Neural cell (in vitro differentiated cells): ENCODE data around the gene FLT3. TPM values are rescaled to one million over a fixed set of nuclear protein-coding genes. Genes with fewer than 3 reads are reported as not detected.

ENCODE experiments used
- H2AFZ ChIP-seq: fragments of 200-600, 300-800 bp; sonication (generic), shearing (Covaris generic); 2 replicates; pipeline ENCODE4 v1.6.0; 2014; ENCODE audit warnings: low read depth, mild to moderate bottlenecking, antibody characterized with exemption, low read length, moderate library complexity
- H3F3A ChIP-seq: fragments of 200-600 bp; shearing (Covaris generic); 2 replicates; pipeline ENCODE4 v1.6.1; 2016; ENCODE audit warnings: mild to moderate bottlenecking, moderate library complexity, mixed read lengths, antibody characterized with exemption, low read length; ENCODE audit not compliant: insufficient read depth, poor library complexity, severe bottlenecking
- H3K27ac ChIP-seq: fragments of 200-600, 300-800 bp; sonication (generic), shearing (Covaris generic); 2 replicates; pipeline ENCODE4 v1.5.1; 2014; ENCODE audit warnings: mild to moderate bottlenecking, low read length, moderate library complexity
- H3K27me3 ChIP-seq: fragments of 300-800, 200-600 bp; sonication (generic), shearing (Covaris generic); 2 replicates; pipeline ENCODE4 v1.6.0; 2014; ENCODE audit warnings: mild to moderate bottlenecking, low read depth, low read length, moderate library complexity; ENCODE audit not compliant: insufficient read depth
- H3K36me3 ChIP-seq: fragments of 300-800, 200-600 bp; sonication (generic), shearing (Covaris generic); 2 replicates; pipeline ENCODE4 v1.5.1; 2014; ENCODE audit warnings: mild to moderate bottlenecking, antibody characterized with exemption, low read length, moderate library complexity; ENCODE audit not compliant: insufficient read depth
- H3K4me2 ChIP-seq: fragments of 300-800, 200-600 bp; sonication (generic), shearing (Covaris generic); 2 replicates; pipeline ENCODE4 v1.6.0; 2014; ENCODE audit warnings: mild to moderate bottlenecking, low read length
- H3K4me3 ChIP-seq: fragments of 300-800, 200-600 bp; sonication (generic), shearing (Covaris generic); 2 replicates; pipeline ENCODE4 v1.5.1; 2014; ENCODE audit warnings: mild to moderate bottlenecking, low read length, moderate library complexity
- H3K79me2 ChIP-seq: fragments of 200-600 bp; shearing (Covaris generic); replicated peaks from 2 replicates; pipeline ENCODE4 v1.6.0; 2014; ENCODE audit warnings: mild to moderate bottlenecking, low read length, moderate library complexity; ENCODE audit not compliant: insufficient read depth
- H3K9ac ChIP-seq: fragments of 300-800, 200-600 bp; sonication (generic), shearing (Covaris generic); 2 replicates; pipeline ENCODE4 v1.6.1; 2016; ENCODE audit warnings: mild to moderate bottlenecking, low read length, mixed read lengths
- H3K9me2 ChIP-seq: fragments of 200-600 bp; shearing (Covaris generic); 2 replicates; pipeline ENCODE4 v1.6.1; 2016; ENCODE audit warnings: mild to moderate bottlenecking, low read length, mixed read lengths; ENCODE audit not compliant: insufficient read depth
- H3K9me3 ChIP-seq: fragments of 200-600, 300-800 bp; sonication (generic), shearing (Covaris generic); 2 replicates; pipeline ENCODE4 v1.6.1; 2016; ENCODE audit warnings: mild to moderate bottlenecking, mixed run types, low read length, moderate library complexity, mixed read lengths
- H4K20me1 ChIP-seq: fragments of 200-600 bp; shearing (Covaris generic); 2 replicates; pipeline ENCODE4 v1.6.1; 2016; ENCODE audit warnings: mild to moderate bottlenecking, mixed run types; ENCODE audit not compliant: insufficient read depth
- CTCF ChIP-seq: fragments of 450-650 bp; IDR thresholded peaks from 2 replicates; pipeline ENCODE4 v1.5.1; 2014; ENCODE audit warnings: antibody characterized with exemption, mild to moderate bottlenecking, moderate library complexity; ENCODE audit not compliant: poor library complexity, severe bottlenecking
- EP300 ChIP-seq: fragments of 450-650 bp; conservative IDR thresholded peaks from 2 replicates; pipeline ENCODE4 v1.6.1; 2014; ENCODE audit warnings: antibody characterized with exemption, mild to moderate bottlenecking, moderate library complexity; ENCODE audit not compliant: poor library complexity, severe bottlenecking
- EZH2 ChIP-seq: fragments of 200-600, 300-800 bp; shearing (Covaris generic), sonication (generic); IDR thresholded peaks from 2 replicates; pipeline ENCODE4 v1.6.1; 2014; ENCODE audit warnings: antibody characterized with exemption, low read length, borderline replicate concordance, mild to moderate bottlenecking; ENCODE audit not compliant: insufficient read depth, poor library complexity, severe bottlenecking
- MXI1 ChIP-seq: fragments of 450-650 bp; conservative IDR thresholded peaks from 2 replicates; pipeline ENCODE4 v1.6.1; 2014; ENCODE audit warnings: antibody characterized with exemption, mild to moderate bottlenecking; ENCODE audit not compliant: poor library complexity, severe bottlenecking
- POLR2AphosphoS5 ChIP-seq: IDR thresholded peaks from 2 replicates; pipeline ENCODE4 v1.6.1; 2012
- RAD21 ChIP-seq: fragments of 450-650 bp; conservative IDR thresholded peaks from 2 replicates; pipeline ENCODE4 v1.6.1; 2014; ENCODE audit warnings: antibody characterized with exemption, mild to moderate bottlenecking, moderate library complexity
- REST ChIP-seq: IDR thresholded peaks from 2 replicates; pipeline ENCODE4 v1.6.1; 2012; ENCODE audit warnings: borderline replicate concordance
- SMC3 ChIP-seq: fragments of 450-650 bp; conservative IDR thresholded peaks from 2 replicates; pipeline ENCODE4 v1.6.1; 2014; ENCODE audit warnings: antibody characterized with exemption, mild to moderate bottlenecking, moderate library complexity; ENCODE audit not compliant: poor library complexity
- TAF1 ChIP-seq: IDR thresholded peaks from 2 replicates; pipeline ENCODE4 v1.6.1; 2012; ENCODE audit warnings: low read depth
- polyA plus RNA-seq: library from polyadenylated mRNA; depleted of rRNA; stranded (reverse); fragments of >200 nt; gene quantifications from 2 replicates; pipeline ENCODE4 v1.2.3, GENCODE V29; 2014

The FLT3 gene
- polyA plus RNA-seq, 1 donor from 2014 or later = 0.41 TPM

- Histone ChIP-seq H2AFZ (no peak overlapping the region), H3K9me3 (no peaks in the 10 kb centered on the region), H3K4me2 (no peak overlapping the region), H3K79me2 (no peaks in the 10 kb centered on the region), H4K20me1 (no peaks in the 10 kb centered on the region), H3K36me3 (no peaks in the 10 kb centered on the region), H3K9ac (no peak overlapping the region), H3F3A (no peaks in the 10 kb centered on the region), H3K9me2 (no peaks in the 10 kb centered on the region), H3K27me3 (peaks cover 100% of the 10 kb centered on the region), H3K4me3 (no peak overlapping the region), H3K27ac (no peak overlapping the region)
- no peak for TF ChIP-seq TAF1
- peak; percentile 92 for TF ChIP-seq EZH2
Measured at GRCh38 chr13:27965740-27966640, 134.4 kb downstream of the FLT3 start.

GRCh38 chr13:27965343-27965739 lies 135.0 kb downstream of the FLT3 start:
- Histone ChIP-seq H3K4me3 (no peak overlapping the region), H3K36me3 (no peaks in the 10 kb centered on the region), H2AFZ (no peak overlapping the region), H3K9ac (no peak overlapping the region), H4K20me1 (no peaks in the 10 kb centered on the region), H3K79me2 (no peaks in the 10 kb centered on the region), H3K9me3 (no peaks in the 10 kb centered on the region), H3K27ac (no peak overlapping the region), H3K4me2 (no peak overlapping the region), H3F3A (no peaks in the 10 kb centered on the region), H3K27me3 (peaks cover 100% of the 10 kb centered on the region), H3K9me2 (no peaks in the 10 kb centered on the region)
- no peak for TF ChIP-seq RAD21
- no peak for TF ChIP-seq CTCF
- no peak for TF ChIP-seq REST
- no peak for TF ChIP-seq TAF1
- no peak for TF ChIP-seq EZH2
- no peak for TF ChIP-seq MXI1
- TF ChIP-seq EP300 = no peak
- no peak for TF ChIP-seq SMC3
- no peak for TF ChIP-seq POLR2AphosphoS5
